GM19455 (cell line): ENCODE measurements around the gene HOXC5.

ENCODE experiments used
- ATAC-seq: cut with Tn5 transposase; IDR thresholded peaks from one replicate; pipeline ENCODE4 v1.9.1; 2021; ENCODE audit not compliant: unreplicated experiment

The HOXC5 gene

DNA sequence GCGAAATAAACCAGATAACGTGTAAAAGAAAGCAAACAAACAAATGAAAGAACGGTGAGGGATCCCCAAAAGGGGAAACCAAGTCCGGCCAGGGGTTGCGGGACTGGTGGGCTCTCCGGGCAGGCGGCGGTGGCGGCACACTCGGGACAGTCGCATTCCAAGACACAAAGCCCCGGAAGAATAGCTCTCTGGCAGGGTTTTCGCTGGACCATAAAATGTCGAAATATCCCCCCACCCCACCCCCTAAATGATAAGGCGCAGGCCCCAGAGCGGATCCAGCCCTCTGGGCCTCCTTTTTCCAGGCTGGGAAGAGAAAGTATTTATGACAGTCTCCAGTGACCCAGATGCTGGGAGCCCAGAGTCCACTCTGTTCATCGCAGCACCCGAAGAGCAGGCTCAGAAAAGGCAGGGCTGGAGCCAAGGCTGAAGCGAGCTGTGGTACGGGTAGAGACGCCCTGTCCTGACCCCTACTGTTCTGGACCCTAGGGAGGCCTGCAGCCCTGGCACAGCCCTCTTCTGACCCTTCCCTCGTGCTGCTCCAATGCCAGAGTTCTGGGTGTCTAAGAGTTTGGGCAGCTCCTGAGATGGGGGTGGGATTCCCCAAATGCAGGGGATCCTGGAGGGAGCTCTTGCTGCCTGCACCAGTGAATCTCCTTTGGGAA, 26.2 kb upstream of the HOXC5 start:
- no peak for ATAC-seq

DNA sequence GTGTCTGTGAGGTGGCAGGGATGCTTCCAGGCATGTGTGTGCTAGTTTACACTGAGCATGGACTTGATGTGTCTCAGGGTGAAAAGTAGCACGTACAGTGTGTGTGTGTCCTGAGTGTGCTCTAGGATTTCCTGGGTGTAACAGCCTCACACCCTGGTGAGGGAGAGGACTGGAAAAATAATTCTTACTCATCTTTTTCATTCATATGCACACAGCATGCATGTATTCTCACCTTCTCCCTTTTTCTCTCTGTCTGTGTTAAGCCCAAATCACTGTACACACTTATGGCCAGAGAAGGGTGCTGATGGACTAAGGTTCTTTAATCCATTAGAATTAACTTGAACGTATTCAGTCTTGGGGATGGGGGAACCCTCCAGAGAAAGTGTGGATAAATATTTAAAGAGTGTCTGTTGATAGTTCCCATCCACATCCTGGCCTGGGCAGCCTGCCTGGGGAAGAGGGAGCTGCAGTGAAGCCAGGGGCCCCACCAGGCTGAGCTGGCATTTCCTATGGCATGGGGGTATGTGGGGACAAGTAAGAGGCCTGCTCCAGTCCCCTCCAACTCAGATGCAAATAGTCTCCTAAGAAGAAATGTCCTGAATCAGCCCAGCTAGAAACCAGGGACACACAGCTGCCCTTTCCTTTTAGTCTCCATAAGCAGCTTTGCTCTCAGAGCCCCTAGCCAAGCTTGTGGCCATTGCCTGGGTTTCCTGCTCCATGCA, 25.2 kb upstream of the HOXC5 start:
- no peak for ATAC-seq

DNA sequence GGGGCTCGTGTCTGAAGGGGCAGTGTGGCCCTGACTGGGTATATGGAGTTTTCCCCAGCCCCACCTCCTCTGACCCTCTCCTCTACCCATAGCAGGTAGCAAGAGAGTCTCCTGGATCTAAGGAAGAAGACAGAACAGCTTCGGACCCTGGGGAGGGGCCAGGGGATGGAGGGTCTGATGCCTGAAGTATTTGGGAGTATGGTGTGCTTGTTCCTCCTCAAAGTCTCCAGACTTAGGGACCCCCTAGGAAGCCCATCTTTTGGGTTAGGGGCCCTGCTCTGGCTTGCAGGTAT, 24.6 kb upstream of the HOXC5 start:
- no peak for ATAC-seq

DNA sequence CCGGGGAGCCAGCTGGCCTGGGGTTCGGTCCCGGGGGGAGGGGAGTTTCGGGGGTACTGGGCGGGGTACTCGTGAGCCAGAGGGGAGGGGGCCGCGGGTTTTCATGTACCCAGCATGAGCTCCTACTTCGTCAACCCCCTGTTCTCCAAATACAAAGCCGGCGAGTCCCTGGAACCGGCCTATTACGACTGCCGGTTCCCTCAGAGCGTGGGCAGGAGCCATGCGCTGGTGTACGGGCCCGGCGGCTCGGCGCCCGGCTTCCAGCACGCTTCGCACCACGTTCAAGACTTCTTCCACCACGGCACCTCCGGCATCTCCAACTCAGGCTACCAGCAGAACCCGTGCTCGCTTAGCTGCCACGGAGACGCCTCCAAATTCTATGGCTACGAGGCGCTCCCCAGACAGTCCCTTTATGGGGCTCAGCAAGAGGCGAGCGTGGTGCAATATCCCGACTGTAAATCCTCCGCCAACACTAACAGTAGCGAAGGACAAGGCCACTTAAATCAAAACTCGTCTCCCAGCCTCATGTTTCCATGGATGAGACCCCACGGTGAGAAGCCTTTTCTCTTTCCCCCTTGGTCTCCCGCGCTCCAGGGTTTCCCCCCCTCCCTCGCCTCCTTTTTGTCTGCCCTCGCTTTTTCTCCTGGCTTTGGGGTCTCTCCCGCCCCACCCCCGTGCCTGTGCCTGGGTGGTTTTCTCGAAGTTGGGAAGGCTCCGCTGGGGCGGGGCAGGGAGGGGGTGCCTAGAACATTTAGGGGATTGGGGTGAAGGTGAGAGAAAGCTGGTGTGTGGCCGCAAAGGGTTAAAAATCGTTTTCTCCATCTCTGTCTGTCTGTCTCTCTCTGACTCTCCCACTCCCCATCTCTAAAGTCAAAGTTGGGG, 23.4 kb upstream of the HOXC5 start:
- ATAC-seq, result no peak

DNA sequence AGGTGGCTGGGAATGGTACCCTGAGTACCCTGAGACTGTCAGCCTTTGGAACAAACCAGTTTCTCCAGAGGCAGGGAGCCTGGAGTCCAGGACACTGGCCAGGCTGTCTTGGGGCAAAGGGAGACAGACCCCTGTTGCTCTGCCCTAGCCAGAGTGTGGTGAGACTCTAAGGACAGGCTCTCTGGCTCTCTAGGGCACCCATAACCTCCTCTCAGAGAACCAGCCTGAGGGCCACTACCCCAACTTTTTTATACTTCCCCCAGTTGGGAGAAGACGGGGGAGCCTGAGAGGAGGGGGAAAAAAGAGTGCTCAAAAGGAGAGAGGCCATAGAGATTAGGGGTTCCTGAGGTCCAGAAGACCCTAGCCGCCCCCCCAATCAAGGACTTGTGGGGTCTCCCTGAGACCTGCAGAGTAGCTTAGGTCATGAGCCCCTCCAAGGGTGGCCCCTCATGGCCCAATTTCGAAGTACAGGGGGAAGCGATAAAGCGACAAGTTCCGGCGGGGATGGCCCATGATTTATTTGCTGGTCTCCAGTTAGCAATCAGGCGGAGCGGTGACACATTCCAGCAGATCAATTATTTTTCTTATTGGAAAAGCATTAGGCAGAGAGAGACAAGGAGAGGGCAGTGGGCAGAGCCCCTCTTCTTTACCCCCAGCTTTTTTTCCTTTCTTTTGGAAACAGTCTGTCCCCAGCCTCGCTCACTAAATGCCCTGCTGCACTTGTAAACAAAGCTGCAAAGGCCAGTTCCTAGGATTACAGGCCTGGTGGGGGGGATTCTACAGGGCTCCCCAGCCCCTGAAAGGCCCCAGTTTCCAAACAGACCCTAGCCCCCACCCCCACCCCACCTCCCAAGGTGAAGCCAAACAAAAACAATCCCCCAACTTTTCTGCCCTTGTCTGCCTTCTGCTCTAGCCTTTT, 22.5 kb upstream of the HOXC5 start:
- no peak for ATAC-seq

DNA sequence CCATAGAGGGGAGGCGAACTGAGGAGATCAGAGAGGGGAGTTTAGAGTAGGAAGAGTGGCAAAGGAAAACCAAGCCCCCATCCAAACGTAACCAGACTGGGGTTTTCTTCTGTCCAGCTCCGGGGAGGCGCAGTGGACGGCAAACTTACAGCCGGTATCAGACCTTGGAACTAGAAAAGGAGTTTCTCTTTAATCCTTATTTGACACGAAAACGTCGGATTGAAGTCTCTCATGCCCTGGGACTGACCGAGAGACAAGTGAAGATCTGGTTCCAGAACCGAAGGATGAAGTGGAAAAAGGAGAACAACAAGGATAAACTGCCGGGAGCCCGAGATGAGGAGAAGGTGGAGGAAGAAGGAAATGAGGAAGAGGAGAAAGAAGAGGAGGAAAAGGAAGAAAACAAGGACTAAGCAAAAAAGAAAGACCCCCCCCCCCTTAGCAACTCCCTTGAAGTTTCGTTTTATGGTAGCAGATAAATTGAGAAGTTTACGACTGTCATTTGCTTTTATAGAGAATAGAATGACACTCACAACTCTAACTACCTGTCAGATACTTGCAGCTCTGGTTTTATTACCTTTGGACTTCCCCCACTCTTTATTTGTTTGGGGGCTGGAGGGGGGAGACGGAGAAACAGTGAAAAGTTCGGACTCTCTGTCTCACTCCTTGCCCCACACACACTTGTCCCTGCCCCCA, 21.7 kb upstream of the HOXC5 start:
- ATAC-seq, result no peak

DNA sequence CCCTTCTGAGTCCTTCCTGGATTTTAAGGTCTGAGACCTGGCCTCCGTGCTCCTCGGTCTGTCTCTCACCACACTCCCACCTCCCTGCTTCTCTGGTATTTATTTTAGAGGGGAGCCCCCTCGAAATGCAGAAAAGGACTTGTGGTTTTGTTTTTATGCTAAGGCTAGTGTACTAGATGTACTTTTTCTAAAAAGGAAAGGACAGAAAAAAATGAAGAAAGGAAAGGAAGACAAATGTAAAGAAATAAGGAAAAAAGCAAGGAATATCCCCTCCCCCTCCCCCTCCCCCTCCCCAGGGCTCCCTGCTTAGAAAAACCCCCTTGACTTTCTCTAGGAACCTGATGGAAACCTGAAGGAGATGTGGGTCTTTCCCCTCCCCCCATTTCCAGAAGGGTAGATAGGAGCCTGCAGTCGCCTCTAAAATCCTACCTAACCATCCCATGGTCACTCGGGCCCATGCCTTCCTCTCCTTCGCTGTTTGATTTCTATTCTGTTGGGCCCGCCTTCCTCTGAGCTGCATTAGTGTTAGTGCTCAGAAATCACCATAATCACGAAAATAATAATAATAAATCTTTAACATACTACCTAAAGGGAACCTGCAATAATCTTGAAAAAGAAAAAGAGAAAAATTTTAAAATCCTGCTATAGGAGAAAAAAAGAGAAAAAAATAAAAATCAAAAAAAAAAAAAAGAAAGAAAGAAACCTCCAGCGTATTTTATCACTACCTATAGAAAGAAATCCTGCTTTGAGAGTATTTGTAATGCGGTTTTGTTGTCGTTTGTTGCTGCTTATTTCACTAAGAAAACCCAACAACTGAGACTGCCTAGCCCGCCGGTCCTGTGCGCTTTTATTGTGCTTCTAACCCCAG, 21.0 kb upstream of the HOXC5 start:
- no peak for ATAC-seq

DNA sequence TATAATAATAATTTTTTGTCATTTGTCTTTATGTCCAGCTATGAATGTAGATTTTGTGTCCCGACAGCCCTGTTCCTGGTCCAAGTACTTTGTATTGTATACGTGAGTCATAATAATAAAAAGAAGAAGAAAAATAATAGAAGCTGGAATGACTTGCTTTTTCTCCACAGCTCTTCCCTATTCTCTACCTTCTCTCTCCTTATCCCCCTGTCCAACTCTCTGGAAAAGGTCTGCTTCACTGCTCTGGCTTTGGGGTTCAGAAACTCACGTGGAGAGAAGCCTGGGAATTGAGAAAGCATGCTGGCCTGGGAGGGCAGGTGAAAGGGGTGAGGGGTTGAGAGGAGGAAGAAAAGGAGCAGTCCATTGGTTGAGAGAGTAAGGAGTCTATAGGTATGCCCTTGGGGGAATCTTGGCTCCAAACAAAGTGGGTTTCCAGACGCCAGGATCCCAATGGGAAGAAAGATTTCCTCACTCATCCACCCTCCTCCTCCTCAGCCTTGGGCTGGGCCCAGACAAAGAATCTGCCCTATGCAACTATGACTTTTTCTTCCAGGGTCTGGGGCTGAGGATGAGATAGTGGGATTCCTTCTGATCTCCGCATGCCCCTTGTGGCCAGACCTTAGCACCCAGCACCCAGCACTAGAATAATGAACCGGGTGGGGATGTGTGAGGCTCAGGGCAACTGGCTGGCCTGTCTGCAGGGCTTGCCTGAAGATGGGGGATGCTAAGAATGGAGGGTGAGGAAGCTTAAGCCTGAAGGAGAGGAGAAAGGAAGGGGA, 20.0 kb upstream of the HOXC5 start:
- no peak for ATAC-seq

DNA sequence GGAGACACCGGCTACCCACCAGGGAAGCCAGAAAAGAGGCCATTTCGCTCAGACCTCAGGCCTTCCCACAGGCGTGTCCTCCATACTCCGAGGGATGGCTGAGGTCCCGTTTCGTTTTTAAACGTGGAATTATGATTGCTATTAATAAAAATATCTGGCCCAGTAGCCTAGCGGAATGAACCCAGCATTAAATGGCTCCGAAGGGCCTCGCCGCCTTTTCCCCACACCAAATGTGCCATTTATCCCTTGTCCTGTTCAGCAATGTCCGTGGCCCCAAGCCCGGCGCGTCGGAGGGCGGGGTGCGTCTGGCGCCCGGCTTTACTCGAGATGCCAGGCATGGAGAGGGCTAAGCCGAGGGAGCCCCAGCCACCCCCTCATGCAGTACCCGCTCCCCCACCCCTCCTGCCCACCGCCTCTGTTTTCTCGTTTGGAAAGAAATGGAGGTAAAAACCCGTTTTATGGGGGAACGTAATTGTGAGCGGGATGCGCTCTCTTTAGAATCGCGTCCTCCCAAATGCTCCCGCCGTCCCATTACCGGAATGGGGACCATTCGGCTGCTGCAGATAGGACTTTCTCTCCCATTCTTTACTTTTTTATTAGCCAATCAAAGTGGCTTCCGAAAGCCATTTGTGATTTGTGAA, 18.4 kb upstream of the HOXC5 start:
- ATAC-seq, result no peak

DNA sequence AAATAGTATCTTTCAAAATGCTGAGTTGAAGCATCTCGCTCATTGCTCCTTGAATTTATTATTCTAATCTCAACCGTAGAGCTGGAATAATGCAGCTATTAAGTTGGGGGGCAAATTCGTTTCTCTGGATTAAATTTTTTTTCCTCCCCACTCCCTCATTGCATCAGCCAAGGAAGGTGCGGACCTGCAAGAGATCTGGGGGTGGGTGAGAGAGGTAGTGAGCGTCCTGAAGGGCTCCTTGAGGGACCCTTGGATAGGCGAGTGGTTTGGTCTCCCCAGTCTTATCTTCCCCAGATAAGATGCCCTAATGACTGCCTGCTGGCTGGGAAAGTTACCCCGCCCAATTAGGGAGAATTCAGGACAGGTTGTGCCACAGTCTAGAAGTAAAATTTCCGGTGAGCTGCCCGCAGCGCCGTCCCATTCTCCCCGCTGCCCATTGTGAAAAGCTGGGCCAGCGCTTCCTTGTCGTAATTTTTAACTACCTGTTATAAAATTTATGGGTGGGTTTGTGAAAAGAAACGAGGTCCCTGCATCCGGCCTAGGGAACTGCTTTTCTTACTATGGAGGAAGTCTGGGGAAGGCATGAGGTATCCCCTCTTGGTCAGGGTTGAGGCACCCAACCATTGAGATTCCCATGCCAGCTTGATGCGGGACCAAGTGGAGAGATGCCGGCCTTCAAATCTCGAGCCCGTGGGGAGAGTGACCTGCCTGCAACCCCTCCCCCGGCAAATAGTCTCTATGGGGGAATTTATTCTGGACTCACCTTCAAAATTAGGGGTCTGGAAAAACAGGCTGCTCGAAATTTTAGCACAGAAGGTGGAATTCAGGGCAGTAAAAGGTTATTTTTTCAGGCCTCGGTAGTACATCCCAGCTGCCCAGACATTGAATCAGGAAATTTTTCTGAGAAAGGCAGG, 17.6 kb upstream of the HOXC5 start:
- no peak for ATAC-seq

DNA sequence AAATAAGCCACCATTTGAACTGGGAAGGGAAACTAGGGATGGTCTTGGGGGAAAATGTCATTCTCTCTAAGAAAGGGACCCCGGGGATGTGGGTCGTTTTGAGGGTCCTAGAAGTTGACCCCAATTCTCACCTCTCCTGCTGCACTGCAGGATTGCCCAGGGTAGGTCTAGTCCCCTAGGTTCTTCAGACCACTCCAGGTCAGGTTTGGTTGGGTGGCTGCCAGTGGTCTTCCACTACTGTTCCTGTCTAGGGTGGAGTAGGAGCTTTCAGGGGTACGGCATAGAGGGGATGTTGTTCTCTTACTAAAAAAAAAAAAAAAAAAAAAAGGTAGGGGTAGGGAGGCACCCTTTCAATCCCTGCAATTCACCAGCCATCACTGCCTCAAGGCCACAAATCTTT, 16.8 kb upstream of the HOXC5 start:
- ATAC-seq, result no peak

DNA sequence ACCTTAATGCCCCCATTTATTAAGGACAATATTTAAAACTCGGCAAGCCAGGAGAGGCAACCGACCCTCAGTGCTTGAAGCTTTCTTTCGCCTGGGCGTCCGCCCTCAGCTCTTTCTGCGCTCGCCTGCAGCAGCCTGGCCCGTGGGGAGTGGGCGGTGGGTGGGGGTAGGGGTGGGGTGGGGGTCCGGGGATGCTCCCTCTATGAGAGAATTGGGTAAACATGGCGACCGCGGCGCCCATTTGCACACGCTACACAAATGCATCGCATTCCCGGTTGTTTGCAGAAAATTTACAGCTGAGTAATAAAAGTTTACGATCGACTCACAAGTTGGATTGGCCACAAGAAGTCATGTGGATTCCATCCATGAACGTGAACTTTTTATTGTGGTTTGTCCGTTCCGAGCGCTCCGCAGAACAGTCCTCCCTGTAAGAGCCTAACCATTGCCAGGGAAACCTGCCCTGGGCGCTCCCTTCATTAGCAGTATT, 16.3 kb upstream of the HOXC5 start:
- no peak for ATAC-seq

DNA sequence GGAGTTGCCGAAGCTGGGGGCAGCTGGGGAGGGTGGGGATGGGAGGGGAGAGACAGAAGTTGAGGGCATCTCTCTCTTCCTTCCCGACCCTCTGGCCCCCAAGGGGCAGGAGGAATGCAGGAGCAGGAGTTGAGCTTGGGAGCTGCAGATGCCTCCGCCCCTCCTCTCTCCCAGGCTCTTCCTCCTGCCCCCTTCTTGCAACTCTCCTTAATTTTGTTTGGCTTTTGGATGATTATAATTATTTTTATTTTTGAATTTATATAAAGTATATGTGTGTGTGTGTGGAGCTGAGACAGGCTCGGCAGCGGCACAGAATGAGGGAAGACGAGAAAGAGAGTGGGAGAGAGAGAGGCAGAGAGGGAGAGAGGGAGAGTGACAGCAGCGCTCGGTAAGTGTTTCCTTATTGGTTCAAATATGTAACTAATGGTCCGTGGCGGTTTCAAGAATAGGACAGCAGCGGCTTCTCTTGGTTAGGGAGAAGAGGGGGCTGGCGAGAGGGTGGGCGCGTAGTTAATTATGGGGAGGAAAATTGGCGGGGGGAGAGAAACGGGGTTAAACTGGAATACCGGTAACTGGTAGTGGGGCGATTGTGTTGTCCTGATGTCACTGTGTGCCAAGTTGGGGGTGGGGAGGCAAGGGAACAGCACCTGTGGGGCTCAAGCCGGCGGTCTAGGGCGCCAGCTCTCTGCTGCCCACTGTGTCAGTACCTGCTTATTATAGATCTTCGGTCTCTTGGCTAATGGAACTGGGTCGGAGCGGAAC, 15.6 kb upstream of the HOXC5 start:
- peak; percentile 44 for ATAC-seq

DNA sequence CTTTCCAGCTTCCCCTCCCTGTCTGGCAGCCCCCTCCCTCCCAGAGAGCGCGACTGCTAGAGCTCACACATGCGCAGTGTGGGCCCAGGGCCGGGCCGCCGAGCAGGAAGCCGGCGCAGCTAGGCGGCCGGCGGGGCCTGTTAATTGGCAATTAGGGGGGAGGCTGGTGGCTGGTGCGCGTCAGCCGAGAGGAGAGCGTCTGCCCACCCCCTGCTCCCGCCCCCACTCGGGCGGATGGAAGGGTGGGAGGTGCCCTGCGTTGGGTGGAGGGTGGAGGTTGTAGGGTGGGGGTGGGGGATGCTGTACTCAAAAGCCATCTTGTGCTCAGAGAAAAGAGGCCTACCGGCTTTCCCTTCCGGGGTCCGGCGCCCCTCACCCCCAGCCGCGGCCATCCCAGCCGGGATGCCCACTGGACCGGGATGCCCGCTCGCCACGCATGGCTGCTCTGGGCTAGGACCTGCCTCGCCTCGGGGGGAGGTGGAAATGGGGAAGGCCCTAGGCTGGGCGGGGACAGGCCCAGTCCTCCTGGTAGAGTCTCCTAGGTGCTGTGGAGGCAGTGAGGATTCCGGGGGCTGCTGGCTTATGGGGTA, 14.9 kb upstream of the HOXC5 start:
- peak; percentile 83 for ATAC-seq

DNA sequence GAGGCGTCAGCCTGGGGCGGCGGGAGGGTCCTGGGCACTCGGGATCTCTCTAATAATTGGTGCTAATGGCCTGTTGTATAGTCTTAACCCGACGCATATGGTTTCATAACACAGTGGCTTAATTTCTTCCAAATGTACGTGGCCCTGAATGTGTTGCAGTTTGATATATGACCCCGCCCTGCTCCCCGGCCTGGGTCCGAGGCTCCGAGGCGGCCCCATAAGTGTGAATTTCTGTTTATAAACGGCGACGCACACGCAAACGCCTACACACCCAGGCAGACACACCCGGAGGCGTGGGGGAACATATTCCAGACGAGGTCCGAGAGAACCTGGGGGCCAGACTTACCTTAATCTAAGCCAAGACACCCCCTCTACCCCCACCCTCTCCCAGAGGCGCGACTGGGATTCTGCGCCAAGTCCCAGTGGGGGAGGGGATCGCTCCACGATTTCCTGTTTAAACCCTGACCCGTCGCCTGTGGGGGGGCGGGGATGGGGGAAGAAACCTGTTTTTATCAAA, 14.3 kb upstream of the HOXC5 start:
- no peak for ATAC-seq
